IMR-90 (cell line): ENCODE results near the gene SLIT3.

Experiments
- POLR2A ChIP-seq: IDR thresholded peaks from 2 replicates; pipeline ENCODE4 v1.6.1; 2012; ENCODE audit warnings: mild to moderate bottlenecking, low read depth, low read length
- SMC3 ChIP-seq: fragments of 150-350 bp; IDR thresholded peaks from 2 replicates; pipeline ENCODE4 v1.6.1; 2016; ENCODE audit warnings: low read depth, mild to moderate bottlenecking, antibody characterized with exemption, low read length, moderate library complexity
- TF ChIP-seq, protein P1 (sequence below): conservative IDR thresholded peaks from 2 replicates; pipeline ENCODE4 v1.5.1; 2012; ENCODE audit warnings: mild to moderate bottlenecking, low read depth, low read length, improper control_type of control experiment

- TF ChIP-seq, protein P1, sequence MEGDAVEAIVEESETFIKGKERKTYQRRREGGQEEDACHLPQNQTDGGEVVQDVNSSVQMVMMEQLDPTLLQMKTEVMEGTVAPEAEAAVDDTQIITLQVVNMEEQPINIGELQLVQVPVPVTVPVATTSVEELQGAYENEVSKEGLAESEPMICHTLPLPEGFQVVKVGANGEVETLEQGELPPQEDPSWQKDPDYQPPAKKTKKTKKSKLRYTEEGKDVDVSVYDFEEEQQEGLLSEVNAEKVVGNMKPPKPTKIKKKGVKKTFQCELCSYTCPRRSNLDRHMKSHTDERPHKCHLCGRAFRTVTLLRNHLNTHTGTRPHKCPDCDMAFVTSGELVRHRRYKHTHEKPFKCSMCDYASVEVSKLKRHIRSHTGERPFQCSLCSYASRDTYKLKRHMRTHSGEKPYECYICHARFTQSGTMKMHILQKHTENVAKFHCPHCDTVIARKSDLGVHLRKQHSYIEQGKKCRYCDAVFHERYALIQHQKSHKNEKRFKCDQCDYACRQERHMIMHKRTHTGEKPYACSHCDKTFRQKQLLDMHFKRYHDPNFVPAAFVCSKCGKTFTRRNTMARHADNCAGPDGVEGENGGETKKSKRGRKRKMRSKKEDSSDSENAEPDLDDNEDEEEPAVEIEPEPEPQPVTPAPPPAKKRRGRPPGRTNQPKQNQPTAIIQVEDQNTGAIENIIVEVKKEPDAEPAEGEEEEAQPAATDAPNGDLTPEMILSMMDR = no peak
- TF ChIP-seq SMC3 (no peak), POLR2A (no peak)
Observed at GRCh38 chr5:169063316-169063953, 237.5 kb downstream of the SLIT3 start.
